ENCODE results near the gene KPNA1.
A peak's percentile ranks its signal among the peaks of the same experiment; 100 is the strongest.
"Not testable (repeated sequence)": the region's sequence is repeated elsewhere in the genome, so short reads cannot be mapped to it uniquely, and the experiment has no call there.

Gene KPNA1

GRCh38 chr3:122510878-122511535, 3.7 kb downstream of the KPNA1 start:
- FAIRE-seq = peak; percentile 41
- DNase-seq (ENCODE audit: insufficient read length, low spot score) = no peak
- no peak for TF ChIP-seq POU2F2 (IDR thresholded peaks at IDR 0.05; ENCODE audit: low read depth, low read length)
- no peak for TF ChIP-seq POLR2AphosphoS5 (IDR thresholded peaks at IDR 0.05; ENCODE audit: low read depth, low read length)
- no peak for TF ChIP-seq SPI1 (IDR thresholded peaks at IDR 0.05; ENCODE audit: low read depth, low read length)
- TF ChIP-seq PAX5 (IDR thresholded peaks at IDR 0.05; ENCODE audit: insufficient read depth, low read length, severe bottlenecking) = no peak
- TF ChIP-seq TAF1 (IDR thresholded peaks at IDR 0.05; ENCODE audit: low read depth, low read length) = no peak
- no peak for TF ChIP-seq POLR2A (IDR thresholded peaks at IDR 0.05; ENCODE audit: low read depth, low read length)

GRCh38 chr3:122508944-122509343, 5.8 kb downstream of the KPNA1 start:
- not testable (repeated sequence) for FAIRE-seq; DNase-seq (ENCODE audit: insufficient read length, low spot score)

- FAIRE-seq (no peak), DNase-seq (ENCODE audit: insufficient read length, low spot score) (no peak)
Observed at GRCh38 chr3:122508135-122508914, 6.4 kb downstream of the KPNA1 start.

GRCh38 chr3:122506450-122506849, 8.3 kb downstream of the KPNA1 start:
- DNase-seq (ENCODE audit: insufficient read length, low spot score) = no peak
- FAIRE-seq = no peak
- no peak for TF ChIP-seq SPI1 (IDR thresholded peaks at IDR 0.05; ENCODE audit: low read depth, low read length)
- TF ChIP-seq POLR2A (IDR thresholded peaks at IDR 0.05; ENCODE audit: low read depth, low read length) = no peak
- no peak for TF ChIP-seq POU2F2 (IDR thresholded peaks at IDR 0.05; ENCODE audit: low read depth, low read length)
- TF ChIP-seq POLR2AphosphoS5 (IDR thresholded peaks at IDR 0.05; ENCODE audit: low read depth, low read length) = no peak
- TF ChIP-seq TAF1 (IDR thresholded peaks at IDR 0.05; ENCODE audit: low read depth, low read length) = no peak
- no peak for TF ChIP-seq PAX5 (IDR thresholded peaks at IDR 0.05; ENCODE audit: insufficient read depth, low read length, severe bottlenecking)

More at GRCh38 chr3:122508135-122508914, 6.4 kb downstream of the KPNA1 start:
- TF ChIP-seq POLR2AphosphoS5 (IDR thresholded peaks at IDR 0.05; ENCODE audit: low read depth, low read length) = no peak
- TF ChIP-seq PAX5 (IDR thresholded peaks at IDR 0.05; ENCODE audit: insufficient read depth, low read length, severe bottlenecking) = no peak
- no peak for TF ChIP-seq TAF1 (IDR thresholded peaks at IDR 0.05; ENCODE audit: low read depth, low read length)
- TF ChIP-seq POU2F2 (IDR thresholded peaks at IDR 0.05; ENCODE audit: low read depth, low read length) = no peak
- no peak for TF ChIP-seq POLR2A (IDR thresholded peaks at IDR 0.05; ENCODE audit: low read depth, low read length)
- no peak for TF ChIP-seq SPI1 (IDR thresholded peaks at IDR 0.05; ENCODE audit: low read depth, low read length)

GRCh38 chr3:122505676-122506075, 9.1 kb downstream of the KPNA1 start:
- FAIRE-seq (no peak), DNase-seq (ENCODE audit: insufficient read length, low spot score) (no peak)
- no peak for TF ChIP-seq POU2F2 (IDR thresholded peaks at IDR 0.05; ENCODE audit: low read depth, low read length)
- no peak for TF ChIP-seq POLR2A (IDR thresholded peaks at IDR 0.05; ENCODE audit: low read depth, low read length)

GRCh38 chr3:122502941-122503340, 11.8 kb downstream of the KPNA1 start:
- DNase-seq (ENCODE audit: insufficient read length, low spot score) (no peak), FAIRE-seq (no peak)
- TF ChIP-seq SPI1 (IDR thresholded peaks at IDR 0.05; ENCODE audit: low read depth, low read length) (no peak), TAF1 (IDR thresholded peaks at IDR 0.05; ENCODE audit: low read depth, low read length) (no peak), POLR2A (IDR thresholded peaks at IDR 0.05; ENCODE audit: low read depth, low read length) (no peak), PAX5 (IDR thresholded peaks at IDR 0.05; ENCODE audit: insufficient read depth, low read length, severe bottlenecking) (no peak), POU2F2 (IDR thresholded peaks at IDR 0.05; ENCODE audit: low read depth, low read length) (no peak)

GRCh38 chr3:122502139-122502538, 12.6 kb downstream of the KPNA1 start:
- FAIRE-seq (no peak), DNase-seq (ENCODE audit: insufficient read length, low spot score) (no peak)
- TF ChIP-seq SPI1 (IDR thresholded peaks at IDR 0.05; ENCODE audit: low read depth, low read length) = no peak
- no peak for TF ChIP-seq POLR2AphosphoS5 (IDR thresholded peaks at IDR 0.05; ENCODE audit: low read depth, low read length)
- no peak for TF ChIP-seq POLR2A (IDR thresholded peaks at IDR 0.05; ENCODE audit: low read depth, low read length)
- TF ChIP-seq POU2F2 (IDR thresholded peaks at IDR 0.05; ENCODE audit: low read depth, low read length) = no peak
- TF ChIP-seq PAX5 (IDR thresholded peaks at IDR 0.05; ENCODE audit: insufficient read depth, low read length, severe bottlenecking) = no peak
- TF ChIP-seq TAF1 (IDR thresholded peaks at IDR 0.05; ENCODE audit: low read depth, low read length) = no peak

GRCh38 chr3:122500964-122501363, 13.8 kb downstream of the KPNA1 start:
- not testable (repeated sequence) for FAIRE-seq; DNase-seq (ENCODE audit: insufficient read length, low spot score)

- no peak for DNase-seq (ENCODE audit: insufficient read length, low spot score)
- TF ChIP-seq POLR2A (IDR thresholded peaks at IDR 0.05; ENCODE audit: low read depth, low read length) (no peak), POLR2AphosphoS5 (IDR thresholded peaks at IDR 0.05; ENCODE audit: low read depth, low read length) (no peak), TAF1 (IDR thresholded peaks at IDR 0.05; ENCODE audit: low read depth, low read length) (no peak), PAX5 (IDR thresholded peaks at IDR 0.05; ENCODE audit: insufficient read depth, low read length, severe bottlenecking) (no peak), POU2F2 (IDR thresholded peaks at IDR 0.05; ENCODE audit: low read depth, low read length) (no peak), SPI1 (IDR thresholded peaks at IDR 0.05; ENCODE audit: low read depth, low read length) (no peak)
- no peak for FAIRE-seq
Observed at GRCh38 chr3:122498152-122498551, 16.6 kb downstream of the KPNA1 start.

GRCh38 chr3:122497425-122497824, 17.3 kb downstream of the KPNA1 start:
- DNase-seq (ENCODE audit: insufficient read length, low spot score) = no peak
- TF ChIP-seq SPI1 (IDR thresholded peaks at IDR 0.05; ENCODE audit: low read depth, low read length) = no peak
- no peak for TF ChIP-seq POU2F2 (IDR thresholded peaks at IDR 0.05; ENCODE audit: low read depth, low read length)
- no peak; the same call in 1 of the 2 replicates for TF ChIP-seq POLR2A (IDR thresholded peaks at IDR 0.05; ENCODE audit: low read depth, low read length)
- TF ChIP-seq PAX5 (IDR thresholded peaks at IDR 0.05; ENCODE audit: insufficient read depth, low read length, severe bottlenecking) = no peak
- no peak for TF ChIP-seq TAF1 (IDR thresholded peaks at IDR 0.05; ENCODE audit: low read depth, low read length)
- TF ChIP-seq POLR2AphosphoS5 (IDR thresholded peaks at IDR 0.05; ENCODE audit: low read depth, low read length) = no peak
- peak; percentile 85 for FAIRE-seq

All from GM12891 (cell line).